Stimulated activated CD8-positive, alpha-beta memory T cell treated with anti-CD3 and anti-CD28 coated beads, Interleukin-4, amount 100 ng/mL, for 24 hours (primary cell): ENCODE results near the gene MYLK4.
A peak's percentile ranks its signal among the peaks of the same experiment; 100 is the strongest.

Source experiments
- DNase-seq: peaks from one replicate; pipeline ENCODE4 v3.0.0-alpha.2; 2020; ENCODE audit warnings: low read depth

Gene MYLK4

GRCh38 chr6:2733324-2733723 is 17.4 kb downstream of the MYLK4 start:
- DNase-seq, result peak; percentile 9

GRCh38 chr6:2732503-2733089 is 18.1 kb downstream of the MYLK4 start:
- no peak for DNase-seq

- no peak for DNase-seq
Measured at GRCh38 chr6:2731281-2731909, 19.3 kb downstream of the MYLK4 start.

DNA sequence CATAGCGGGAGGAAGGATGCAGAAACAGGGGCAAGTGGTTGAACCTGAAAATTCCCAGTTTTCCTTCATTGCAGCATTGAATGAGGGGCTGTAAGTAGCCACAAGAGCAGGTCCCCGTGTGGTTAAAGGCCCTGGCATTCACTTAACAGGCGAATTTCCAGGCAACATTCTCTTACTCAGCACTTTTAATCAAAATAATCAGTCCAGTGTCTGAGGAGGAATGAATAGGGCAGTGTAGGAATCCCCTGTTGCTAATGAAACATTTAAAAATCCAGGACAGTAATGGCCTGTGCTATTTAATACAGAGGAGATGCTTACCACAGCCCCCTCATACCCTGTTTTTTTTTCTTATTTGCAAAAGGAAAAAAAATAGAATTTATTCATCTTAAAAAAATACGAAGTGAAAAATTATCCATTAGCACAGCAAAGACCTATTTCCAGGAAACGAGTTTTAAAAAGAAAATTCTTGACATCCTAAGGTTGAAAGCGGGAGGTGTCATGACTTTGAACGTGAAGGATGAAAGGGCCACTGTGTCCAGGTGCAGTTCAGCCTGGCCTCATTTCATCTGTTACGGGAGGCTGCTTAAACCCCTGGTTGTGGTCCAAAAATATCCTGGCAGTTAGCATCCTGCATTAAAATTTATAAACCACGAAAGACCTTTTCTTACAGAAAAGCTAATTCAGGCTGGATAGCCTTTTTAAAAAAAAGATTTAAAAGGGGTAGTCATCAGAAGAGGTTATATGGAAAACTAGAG is 20.2 kb downstream of the MYLK4 start:
- DNase-seq, result no peak

DNA sequence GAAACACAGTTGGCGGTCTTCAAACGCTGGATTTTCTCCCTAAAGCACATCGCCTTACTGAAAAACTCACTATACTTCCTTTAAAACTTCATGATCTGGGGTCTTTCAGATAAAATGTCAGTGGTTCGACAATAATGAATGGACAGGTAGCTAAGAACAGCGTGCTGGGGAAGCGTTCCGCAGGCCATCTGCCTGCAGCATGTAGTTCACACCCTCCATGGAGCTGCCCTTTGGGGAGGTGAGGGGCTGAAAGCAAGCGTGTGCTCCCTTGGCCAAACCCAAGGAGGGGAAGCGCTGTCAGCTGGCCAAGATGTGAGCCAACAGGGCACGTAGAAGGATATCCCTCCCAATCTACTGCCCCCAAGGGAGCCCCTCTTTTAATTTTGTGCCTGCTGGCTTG is 20.8 kb downstream of the MYLK4 start:
- DNase-seq, result no peak

- no peak for DNase-seq
Measured at GRCh38 chr6:2725999-2726567, 24.6 kb downstream of the MYLK4 start.

GRCh38 chr6:2725364-2725988 is 25.2 kb downstream of the MYLK4 start:
- DNase-seq, result no peak

DNA sequence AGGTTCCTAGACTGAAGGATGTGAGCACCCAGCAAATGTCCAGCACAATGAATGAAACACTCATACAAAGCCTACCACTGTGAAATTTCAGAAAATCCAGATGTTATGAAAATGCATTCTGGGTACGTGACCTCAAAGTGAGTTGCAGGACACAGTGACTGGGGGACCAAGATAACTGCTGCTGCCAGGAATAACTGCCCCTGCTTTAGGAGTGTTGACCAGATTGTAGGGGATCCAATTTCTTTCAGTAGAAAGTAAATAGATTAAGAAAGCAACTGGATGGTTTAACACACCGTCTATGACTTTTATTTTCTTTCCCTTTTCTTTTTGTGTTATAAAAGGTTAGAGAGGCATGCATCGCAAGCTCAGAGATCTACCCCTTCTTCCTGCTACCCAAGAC is 29.5 kb downstream of the MYLK4 start:
- DNase-seq, result no peak

DNA sequence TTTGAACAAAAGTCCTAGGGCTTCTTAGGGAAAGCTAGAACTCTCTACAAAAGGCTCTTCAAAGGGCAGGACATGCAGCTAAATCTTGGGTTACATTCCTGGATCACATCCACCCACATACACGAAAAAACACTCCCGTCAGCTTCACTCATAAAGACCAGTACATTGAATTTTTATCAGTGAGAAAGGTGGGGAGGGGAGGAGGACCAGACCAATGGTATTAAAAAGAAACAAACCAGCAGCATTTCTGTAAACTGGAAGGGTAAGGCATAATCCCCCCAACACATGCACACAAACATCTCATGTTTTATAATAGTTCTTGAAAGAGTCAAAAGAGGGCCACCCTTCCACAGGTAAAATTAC is 31.6 kb downstream of the MYLK4 start:
- DNase-seq, result no peak

DNA sequence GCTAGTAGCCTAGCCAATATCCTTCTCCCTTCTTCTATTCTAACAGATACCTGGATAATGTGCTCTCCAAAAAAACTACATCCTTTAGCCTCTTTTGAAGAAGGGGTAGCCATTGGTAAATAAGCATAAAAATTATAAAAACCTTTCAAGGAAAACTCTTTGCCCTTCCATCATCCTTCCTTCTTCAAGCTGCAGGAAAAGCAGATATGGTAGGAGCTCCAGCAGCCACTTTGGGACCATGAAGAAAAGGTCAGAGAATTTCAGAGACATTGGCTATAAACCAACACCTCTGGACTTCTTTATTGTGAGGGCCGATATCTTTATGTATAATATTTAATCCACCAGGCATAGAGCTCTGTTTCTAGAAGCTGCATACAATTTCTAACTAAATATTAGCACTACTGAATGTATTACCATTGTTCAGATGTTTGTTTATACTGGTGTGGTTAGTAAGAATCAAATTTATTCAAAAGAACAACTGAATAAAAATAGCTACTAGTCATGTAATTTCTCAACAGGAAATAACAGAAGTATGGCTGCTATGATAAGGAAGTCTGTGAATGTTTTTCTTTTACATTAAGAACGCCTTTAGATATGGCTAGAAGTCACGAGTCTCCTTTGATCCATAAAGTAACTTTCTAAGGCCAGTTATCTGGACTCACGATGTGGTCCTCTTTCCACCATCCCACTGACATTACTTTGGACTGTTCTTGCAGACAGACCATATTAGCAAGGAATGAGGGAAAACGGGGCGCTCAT is 32.2 kb downstream of the MYLK4 start:
- no peak for DNase-seq

GRCh38 chr6:2716936-2717700 is 33.6 kb downstream of the MYLK4 start:
- DNase-seq, result no peak

DNA sequence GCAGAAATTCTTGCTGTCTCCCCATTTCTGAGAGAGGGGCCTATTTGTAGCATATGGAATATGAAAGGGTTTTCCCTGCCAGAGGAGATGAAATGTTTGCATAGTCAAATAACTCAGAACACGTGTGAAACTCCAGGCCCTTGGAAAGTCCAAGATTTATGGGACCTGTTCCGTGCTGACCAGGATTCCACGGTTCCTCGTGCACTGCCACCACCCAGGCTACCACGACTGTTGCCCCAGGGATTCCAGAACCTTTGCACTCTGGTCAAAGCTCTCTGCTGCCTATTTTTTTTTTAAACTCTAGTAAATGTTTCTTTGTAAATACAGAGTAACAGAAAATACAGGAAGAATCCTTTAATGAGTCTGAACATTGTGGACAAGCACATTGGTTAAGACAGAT is 35.0 kb downstream of the MYLK4 start:
- no peak for DNase-seq

- no peak for DNase-seq
Measured at GRCh38 chr6:2714111-2714895, 36.4 kb downstream of the MYLK4 start.

DNA sequence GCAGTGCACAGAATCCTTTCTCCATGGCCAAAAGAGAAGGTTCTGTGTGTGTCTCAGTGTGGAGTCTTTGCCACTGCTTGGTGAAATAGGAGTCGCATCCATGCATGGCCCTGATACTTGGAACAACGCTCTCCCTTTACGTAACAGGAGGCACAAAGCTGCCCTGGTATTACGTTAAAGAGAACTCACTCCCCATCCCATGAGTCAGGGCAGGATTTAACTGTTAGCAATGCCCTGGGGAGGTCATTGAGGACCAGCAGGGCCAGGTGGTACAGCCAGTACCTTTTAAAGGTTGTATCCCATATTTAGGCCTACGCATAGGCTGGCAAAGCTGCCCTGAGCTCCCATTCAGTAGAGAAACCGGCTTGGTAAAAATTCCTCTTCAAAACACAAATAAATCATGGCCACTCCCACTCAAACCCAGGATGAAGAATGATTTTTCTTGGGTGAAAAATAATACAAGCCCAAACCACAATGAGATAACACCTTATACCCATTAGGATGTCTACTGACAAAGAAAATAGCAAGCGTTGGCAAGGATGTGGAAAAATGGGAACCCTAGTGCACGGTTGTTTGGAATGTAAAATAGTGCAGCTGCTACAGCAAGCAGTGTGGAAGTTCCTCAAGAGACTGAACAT is 37.1 kb downstream of the MYLK4 start:
- DNase-seq, result no peak

- no peak for DNase-seq
Measured at GRCh38 chr6:2712102-2712501, 38.6 kb downstream of the MYLK4 start.

DNA sequence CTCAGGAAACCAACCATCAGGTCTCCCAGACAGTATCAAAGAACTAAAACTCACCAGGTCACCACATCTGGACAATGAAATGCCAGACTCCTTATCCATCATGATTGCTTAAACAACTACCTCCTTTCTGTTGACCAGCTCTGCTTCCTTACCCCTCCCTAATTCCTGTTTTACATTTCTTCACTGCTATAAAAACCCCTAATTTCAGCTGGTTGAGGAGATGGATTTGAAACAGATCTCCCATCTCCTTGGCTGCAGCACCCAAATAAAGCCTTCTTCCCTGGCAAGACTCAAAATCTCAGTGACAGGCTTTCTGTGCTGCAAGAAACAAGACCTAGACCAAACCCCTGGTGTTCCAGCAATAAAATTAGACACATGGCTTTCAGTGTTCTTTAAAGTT is 40.3 kb downstream of the MYLK4 start:
- DNase-seq, result no peak

DNA sequence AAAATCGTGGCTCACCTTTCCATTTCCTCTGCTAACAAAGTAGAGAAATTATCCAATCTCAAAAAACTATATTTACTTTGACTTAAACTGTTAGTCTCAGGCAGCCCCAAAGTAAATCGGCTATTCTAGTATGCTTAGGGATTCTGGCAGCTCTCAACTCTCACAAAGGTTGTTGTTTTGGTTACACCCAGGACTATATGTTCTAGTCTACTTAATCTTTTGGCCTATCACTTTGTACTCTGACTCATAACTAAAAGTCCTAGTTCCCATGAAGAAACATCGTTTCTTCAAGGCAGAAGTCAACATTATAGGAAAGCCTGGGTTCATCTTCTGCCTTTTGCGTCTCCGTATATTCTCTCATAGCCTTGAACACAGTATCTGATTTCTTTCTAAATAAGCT is 42.3 kb downstream of the MYLK4 start:
- no peak for DNase-seq

- no peak for DNase-seq
Measured at GRCh38 chr6:2706558-2706957, 44.2 kb downstream of the MYLK4 start.

- no peak for DNase-seq
Measured at GRCh38 chr6:2705256-2705655, 45.5 kb downstream of the MYLK4 start.

- DNase-seq, result no peak
Measured at GRCh38 chr6:2697291-2697690, 53.4 kb downstream of the MYLK4 start.
